ENCODE measurements around the gene CCR8. TPM values are rescaled to one million over a fixed set of nuclear protein-coding genes. Genes with fewer than 3 reads are reported as not detected.

The CCR8 gene
- polyA plus RNA-seq, 1 donor from 2014 or later, result not detected

GRCh38 chr3:39346785-39347585 is 17.5 kb downstream of the CCR8 start:
- no peak for TF ChIP-seq EP300 (conservative IDR thresholded peaks at IDR 0.05; ENCODE audit: poor library complexity, severe bottlenecking)
- no peak for TF ChIP-seq TAF1 (IDR thresholded peaks at IDR 0.05; ENCODE audit: low read depth)
- TF ChIP-seq EZH2 (IDR thresholded peaks at IDR 0.05; ENCODE audit: borderline replicate concordance, insufficient read depth, low read length, poor library complexity, severe bottlenecking), result no peak
- no peak for TF ChIP-seq POLR2AphosphoS5 (IDR thresholded peaks at IDR 0.05)
- no peak for TF ChIP-seq SMC3 (conservative IDR thresholded peaks at IDR 0.05; ENCODE audit: poor library complexity)
- TF ChIP-seq REST (IDR thresholded peaks at IDR 0.05; ENCODE audit: borderline replicate concordance), result no peak
- no peak for TF ChIP-seq MXI1 (conservative IDR thresholded peaks at IDR 0.05; ENCODE audit: poor library complexity, severe bottlenecking)
- no peak for TF ChIP-seq CTCF (IDR thresholded peaks at IDR 0.05; ENCODE audit: poor library complexity, severe bottlenecking)
- no peak for TF ChIP-seq RAD21 (conservative IDR thresholded peaks at IDR 0.05)
- H3K27me3 ChIP-seq (ENCODE audit: insufficient read depth, low read depth, low read length), result no peaks in the 10 kb centered on the region
- no peak overlapping the region for H3K4me3 ChIP-seq (ENCODE audit: low read length)
- H4K20me1 ChIP-seq (ENCODE audit: insufficient read depth), result no peaks in the 10 kb centered on the region
- no peak overlapping the region for H3K4me2 ChIP-seq (ENCODE audit: low read length)
- no peaks in the 10 kb centered on the region for H3K9me2 ChIP-seq (ENCODE audit: insufficient read depth, low read length)
- H2AFZ ChIP-seq (ENCODE audit: low read depth, low read length), result no peak overlapping the region
- H3F3A ChIP-seq (ENCODE audit: insufficient read depth, low read length, poor library complexity, severe bottlenecking), result no peaks in the 10 kb centered on the region
- no peaks in the 10 kb centered on the region for H3K9me3 ChIP-seq (ENCODE audit: low read length)
- no peaks in the 10 kb centered on the region for H3K36me3 ChIP-seq (ENCODE audit: insufficient read depth, low read length)
- H3K79me2 ChIP-seq (replicated peaks; ENCODE audit: insufficient read depth, low read length), result no peaks in the 10 kb centered on the region
- H3K27ac ChIP-seq (ENCODE audit: low read length), result no peak overlapping the region
- H3K9ac ChIP-seq (ENCODE audit: low read length), result no peak overlapping the region

GRCh38 chr3:39347586-39347876 is 18.0 kb downstream of the CCR8 start:
- no peak overlapping the region for H3K4me2 ChIP-seq (ENCODE audit: low read length)

More at GRCh38 chr3:39347586-39347876, 18.0 kb downstream of the CCR8 start:
- no peak overlapping the region for H3K4me3 ChIP-seq (ENCODE audit: low read length)
- no peaks in the 10 kb centered on the region for H3K9me2 ChIP-seq (ENCODE audit: insufficient read depth, low read length)
- H3K9ac ChIP-seq (ENCODE audit: low read length), result no peak overlapping the region
- H3K27ac ChIP-seq (ENCODE audit: low read length), result no peak overlapping the region
- no peak for TF ChIP-seq REST (IDR thresholded peaks at IDR 0.05; ENCODE audit: borderline replicate concordance)
- TF ChIP-seq TAF1 (IDR thresholded peaks at IDR 0.05; ENCODE audit: low read depth), result no peak
- no peak for TF ChIP-seq MXI1 (conservative IDR thresholded peaks at IDR 0.05; ENCODE audit: poor library complexity, severe bottlenecking)
- no peak for TF ChIP-seq EZH2 (IDR thresholded peaks at IDR 0.05; ENCODE audit: borderline replicate concordance, insufficient read depth, low read length, poor library complexity, severe bottlenecking)
- TF ChIP-seq POLR2AphosphoS5 (IDR thresholded peaks at IDR 0.05), result no peak
- TF ChIP-seq EP300 (conservative IDR thresholded peaks at IDR 0.05; ENCODE audit: poor library complexity, severe bottlenecking), result no peak
- no peak for TF ChIP-seq RAD21 (conservative IDR thresholded peaks at IDR 0.05)
- TF ChIP-seq CTCF (IDR thresholded peaks at IDR 0.05; ENCODE audit: poor library complexity, severe bottlenecking), result no peak
- H3K27me3 ChIP-seq (ENCODE audit: insufficient read depth, low read depth, low read length), result no peaks in the 10 kb centered on the region
- no peaks in the 10 kb centered on the region for H4K20me1 ChIP-seq (ENCODE audit: insufficient read depth)
- H3K36me3 ChIP-seq (ENCODE audit: insufficient read depth, low read length), result no peaks in the 10 kb centered on the region
- no peaks in the 10 kb centered on the region for H3K9me3 ChIP-seq (ENCODE audit: low read length)
- H3F3A ChIP-seq (ENCODE audit: insufficient read depth, low read length, poor library complexity, severe bottlenecking), result no peaks in the 10 kb centered on the region
- H2AFZ ChIP-seq (ENCODE audit: low read depth, low read length), result no peak overlapping the region
- no peaks in the 10 kb centered on the region for H3K79me2 ChIP-seq (replicated peaks; ENCODE audit: insufficient read depth, low read length)

Data from neural cell (in vitro differentiated cells).